Trophoblast cell (in vitro differentiated cells and primary cell): ENCODE data around the gene KIF19.
"Not testable (repeated sequence)": the region's sequence is repeated elsewhere in the genome, so short reads cannot be mapped to it uniquely, and the experiment has no call there.

Experiments used
- DNase-seq, 2 donors: peaks; one replicate each; pipeline ENCODE4 v3.0.0-alpha.2; 2016
- H2AFZ ChIP-seq: 2 replicates; pipeline ENCODE4 v1.6.1; 2013; ENCODE audit warnings: low read length, moderate library complexity, mild to moderate bottlenecking; ENCODE audit not compliant: insufficient read depth, poor library complexity
- H2AK5ac ChIP-seq: 2 replicates; pipeline ENCODE4 v1.6.1; 2013; ENCODE audit warnings: mild to moderate bottlenecking, low read length
- H2BK120ac ChIP-seq: 2 replicates; pipeline ENCODE4 v1.6.1; 2013; ENCODE audit warnings: low read length, mild to moderate bottlenecking, moderate library complexity; ENCODE audit not compliant: insufficient read depth, poor library complexity
- H2BK12ac ChIP-seq: 2 replicates; pipeline ENCODE4 v1.6.1; 2013; ENCODE audit warnings: mild to moderate bottlenecking, low read length, moderate library complexity
- H2BK5ac ChIP-seq: 2 replicates; pipeline ENCODE4 v1.6.1; 2013; ENCODE audit warnings: low read length, low read depth, moderate library complexity, mild to moderate bottlenecking; ENCODE audit not compliant: poor library complexity
- H3K14ac ChIP-seq: 2 replicates; pipeline ENCODE4 v1.6.1; 2013; ENCODE audit warnings: mild to moderate bottlenecking, low read length
- H3K18ac ChIP-seq: 2 replicates; pipeline ENCODE4 v1.6.1; 2013; ENCODE audit warnings: mild to moderate bottlenecking, low read length
- H3K23ac ChIP-seq: 2 replicates; pipeline ENCODE4 v1.6.1; 2013; ENCODE audit warnings: low read length
- H3K27ac ChIP-seq: 2 replicates; pipeline ENCODE4 v1.5.1; 2013; ENCODE audit warnings: low read depth, mild to moderate bottlenecking, inconsistent platforms, low read length, moderate library complexity
- H3K27me3 ChIP-seq: 2 replicates; pipeline ENCODE4 v1.6.1; 2013; ENCODE audit warnings: inconsistent platforms, mild to moderate bottlenecking, low read length, moderate library complexity; ENCODE audit not compliant: insufficient read depth
- H3K36me3 ChIP-seq, 2 experiments: 1 replicate in 1 of 2; 2 replicates in 1 of 2; pipeline ENCODE4 v1.6.1; 2013; ENCODE audit warnings: low read length in 2 of 2, mild to moderate bottlenecking in 2 of 2, moderate library complexity in 1 of 2; ENCODE audit not compliant: insufficient read depth in 2 of 2, control insufficient read depth in 1 of 2
- H3K4ac ChIP-seq: 2 replicates; pipeline ENCODE4 v1.6.1; 2013; ENCODE audit warnings: low read depth, mild to moderate bottlenecking, low read length, moderate library complexity
- H3K4me1 ChIP-seq, 2 experiments: 1 replicate in 1 of 2; 2 replicates in 1 of 2; pipeline ENCODE4 v1.6.1; 2013; ENCODE audit warnings: low read length in 2 of 2, mild to moderate bottlenecking in 2 of 2, moderate library complexity in 1 of 2; ENCODE audit not compliant: insufficient read depth in 2 of 2, control insufficient read depth in 1 of 2
- H3K4me2 ChIP-seq: 2 replicates; pipeline ENCODE4 v1.6.1; 2013; ENCODE audit warnings: inconsistent platforms, mild to moderate bottlenecking, low read length, moderate library complexity
- H3K4me3 ChIP-seq: 2 replicates; pipeline ENCODE4 v1.5.1; 2013; ENCODE audit warnings: mild to moderate bottlenecking, low read depth, low read length, inconsistent platforms
- H3K79me1 ChIP-seq: one replicate; pipeline ENCODE4 v1.6.1; 2013; ENCODE audit warnings: low read length
- H3K79me2 ChIP-seq: 2 replicates; pipeline ENCODE4 v1.6.1; 2013; ENCODE audit warnings: low read length, mild to moderate bottlenecking; ENCODE audit not compliant: control insufficient read depth, insufficient read depth, poor library complexity
- H3K9ac ChIP-seq: 2 replicates; pipeline ENCODE4 v1.6.1; 2013; ENCODE audit warnings: mild to moderate bottlenecking, low read length
- H3K9me3 ChIP-seq: 2 replicates; pipeline ENCODE4 v1.6.1; 2013; ENCODE audit warnings: low read depth, mild to moderate bottlenecking, control low read depth, inconsistent platforms, low read length; ENCODE audit not compliant: insufficient read depth
- H4K12ac ChIP-seq: 2 replicates; pipeline ENCODE4 v1.6.1; 2013; ENCODE audit warnings: low read depth, mild to moderate bottlenecking, low read length, moderate library complexity
- H4K8ac ChIP-seq: 2 replicates; pipeline ENCODE4 v1.6.1; 2013; ENCODE audit warnings: low read depth, mild to moderate bottlenecking, low read length, moderate library complexity
- H4K91ac ChIP-seq: one replicate; pipeline ENCODE4 v1.6.1; 2013; ENCODE audit warnings: low read depth, mild to moderate bottlenecking, low read length, moderate library complexity
- WGBS: extraction: QIAGEN DNeasy Blood & Tissue Kit; methylation state at CpG from one replicate; pipeline ENCODE4 v1.1.7; 2013; ENCODE audit warnings: missing lambda C conversion rate; ENCODE audit not compliant: insufficient read length, insufficient coverage; ENCODE audit errors: extremely low coverage; 5-methylcytosine and 5-hydroxymethylcytosine counted together

KIF19 gene

DNA sequence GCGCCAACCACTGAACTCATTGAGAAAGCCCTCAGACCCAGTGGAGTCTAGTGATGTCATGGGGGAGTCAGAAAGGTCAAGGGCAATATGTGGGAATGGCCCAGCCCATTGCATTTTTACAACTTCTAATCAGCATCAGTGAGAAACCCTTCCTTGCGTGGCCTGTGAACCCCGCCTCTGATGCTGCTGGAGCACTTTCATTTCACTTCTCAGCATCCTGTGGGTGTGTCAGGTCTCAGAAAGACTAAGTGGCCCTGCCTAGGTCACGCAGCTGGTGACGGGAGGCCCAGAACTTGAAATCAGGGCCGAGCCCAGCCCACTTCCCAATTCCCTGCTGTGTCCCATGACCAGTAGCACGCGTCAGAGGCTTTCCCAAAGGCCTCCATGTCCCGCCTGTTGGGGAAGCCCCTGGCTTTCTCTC is 45.9 kb upstream of the KIF19 start:
- H3K79me1 ChIP-seq: no peaks in the 10 kb centered on the region
- H2BK12ac ChIP-seq: no peak overlapping the region
- no peak overlapping the region for H3K14ac ChIP-seq
- H3K23ac ChIP-seq: no peak overlapping the region
- peaks cover 3% of the 10 kb centered on the region for H3K9me3 ChIP-seq
- no peak overlapping the region for H2BK120ac ChIP-seq
- H3K27ac ChIP-seq: no peak overlapping the region
- H3K18ac ChIP-seq: no peak overlapping the region
- H4K12ac ChIP-seq: no peak overlapping the region
- H3K4me1 ChIP-seq: no peaks in the 10 kb centered on the region
- H3K4ac ChIP-seq: no peak overlapping the region
- no peak overlapping the region for H3K9ac ChIP-seq
- H3K27me3 ChIP-seq: no peaks in the 10 kb centered on the region
- no CpG with 5 or more reads among the region's 9 CpGs for WGBS
- no peaks in the 10 kb centered on the region for H3K36me3 ChIP-seq
- H4K8ac ChIP-seq: no peak overlapping the region
- H3K4me3 ChIP-seq: no peak overlapping the region
- H3K79me2 ChIP-seq: no peaks in the 10 kb centered on the region
- no peak overlapping the region for H2BK5ac ChIP-seq
- H4K91ac ChIP-seq: no peak overlapping the region
- peak; percentile 7 to 24 for DNase-seq
- H3K4me2 ChIP-seq: no peak overlapping the region
- no peak overlapping the region for H2AK5ac ChIP-seq
- H2AFZ ChIP-seq: no peak overlapping the region

DNA sequence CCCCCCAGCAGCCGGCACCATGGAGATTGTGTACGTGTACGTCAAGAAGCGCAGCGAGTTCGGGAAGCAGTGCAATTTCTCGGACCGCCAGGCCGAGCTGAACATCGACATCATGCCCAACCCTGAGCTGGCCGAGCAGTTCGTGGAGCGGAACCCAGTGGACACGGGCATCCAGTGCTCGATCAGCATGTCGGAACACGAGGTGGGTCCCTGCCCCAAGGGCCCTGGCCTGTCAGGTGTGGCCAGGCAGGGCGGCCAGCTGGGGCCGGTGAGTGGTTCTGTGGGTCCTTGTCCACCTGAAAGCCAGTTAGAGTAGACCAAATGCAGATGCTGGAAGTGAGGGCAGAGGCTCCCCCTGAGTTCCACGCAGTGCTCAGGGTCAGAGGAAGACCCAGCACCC is 44.2 kb upstream of the KIF19 start:
- Histone ChIP-seq H3K9me3 (peaks cover 3% of the 10 kb centered on the region), H3K9ac (no peak overlapping the region), H3K4me2 (no peak overlapping the region), H3K14ac (no peak overlapping the region), H3K79me2 (no peaks in the 10 kb centered on the region), H2AK5ac (no peak overlapping the region), H4K91ac (no peak overlapping the region), H3K4me3 (no peak overlapping the region), H3K18ac (no peak overlapping the region), H4K12ac (no peak overlapping the region), H3K4me1 (no peaks in the 10 kb centered on the region), H3K79me1 (no peaks in the 10 kb centered on the region), H2BK12ac (no peak overlapping the region), H3K23ac (no peak overlapping the region), H3K27me3 (no peaks in the 10 kb centered on the region), H3K36me3 (no peaks in the 10 kb centered on the region), H2BK120ac (no peak overlapping the region), H2BK5ac (no peak overlapping the region), H4K8ac (no peak overlapping the region), H3K4ac (no peak overlapping the region), H2AFZ (no peak overlapping the region), H3K27ac (no peak overlapping the region)
- no CpG with 5 or more reads among the region's 20 CpGs for WGBS
- no peak for DNase-seq

DNA sequence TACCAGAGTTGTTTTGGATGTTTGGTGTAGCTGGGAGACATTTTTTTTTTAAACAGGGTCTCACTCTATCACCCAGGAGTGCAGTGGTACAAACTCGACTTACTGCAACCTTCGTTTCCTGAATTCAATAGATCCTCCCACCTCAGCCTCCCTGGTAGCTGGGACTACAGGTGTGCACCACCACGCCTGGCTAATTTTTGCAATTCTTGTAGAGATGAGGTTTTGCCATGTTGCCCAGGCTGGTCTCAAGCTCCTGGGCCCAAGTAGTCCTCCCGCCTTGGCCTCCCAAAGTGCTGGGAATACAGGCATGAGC is 43.8 kb upstream of the KIF19 start:
- H2BK5ac ChIP-seq, H2AFZ ChIP-seq, H3K9ac ChIP-seq, H4K91ac ChIP-seq, H3K4me1 ChIP-seq, H3K27ac ChIP-seq, H2AK5ac ChIP-seq, H3K4ac ChIP-seq, H3K18ac ChIP-seq, H3K4me2 ChIP-seq, H3K36me3 ChIP-seq, H3K79me2 ChIP-seq, H4K8ac ChIP-seq, H3K9me3 ChIP-seq, H3K79me1 ChIP-seq, H3K27me3 ChIP-seq, H2BK120ac ChIP-seq, H4K12ac ChIP-seq, H3K14ac ChIP-seq, H3K4me3 ChIP-seq, DNase-seq, H2BK12ac ChIP-seq, H3K23ac ChIP-seq: not testable (repeated sequence)
- WGBS: no CpG with 5 or more reads among the region's 4 CpGs

DNA sequence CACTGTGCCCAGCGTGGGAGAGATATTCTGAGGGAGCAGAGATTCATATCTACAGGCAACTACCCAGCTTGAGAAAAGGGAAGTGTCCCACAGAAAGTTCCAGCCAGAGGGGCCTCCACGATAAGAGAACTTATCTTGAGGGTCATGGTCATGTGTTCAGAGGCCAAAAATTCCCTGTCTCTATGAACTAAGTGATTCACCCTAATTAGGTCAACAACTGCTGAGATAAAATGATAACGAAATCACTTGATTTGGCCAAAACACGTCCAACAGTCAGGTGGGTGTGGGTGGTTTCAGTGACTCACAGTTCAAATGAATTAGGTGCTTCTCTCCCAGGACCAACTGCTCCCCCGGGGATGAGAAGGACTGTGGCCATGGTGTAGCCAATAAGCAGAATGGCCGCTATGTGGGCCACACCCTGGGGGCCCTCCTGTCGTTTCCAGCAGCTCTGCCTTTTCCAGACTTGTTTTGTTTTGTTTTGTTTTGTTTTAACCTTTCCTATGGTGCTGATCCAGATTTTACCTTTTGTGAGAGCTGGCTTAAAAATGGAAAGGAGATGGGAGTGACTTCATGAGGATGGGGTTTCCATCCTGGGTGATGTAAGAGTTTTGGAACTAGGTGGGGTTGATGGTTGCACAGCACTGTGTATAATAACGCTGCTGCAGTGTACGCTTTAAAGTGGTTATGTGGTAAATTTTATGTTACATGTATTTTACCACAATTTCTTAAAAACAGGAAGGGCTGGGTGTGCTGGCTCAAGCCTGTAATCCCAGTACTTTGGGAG is 43.2 kb upstream of the KIF19 start:
- H3K36me3 ChIP-seq: no peaks in the 10 kb centered on the region
- no peaks in the 10 kb centered on the region for H3K79me2 ChIP-seq
- no peak overlapping the region for H2AFZ ChIP-seq
- H3K4me1 ChIP-seq: no peaks in the 10 kb centered on the region
- no CpG with 5 or more reads among the region's 9 CpGs for whole genome bisulfite sequencing
- H3K18ac ChIP-seq: no peak overlapping the region
- H3K23ac ChIP-seq: no peak overlapping the region
- H3K9me3 ChIP-seq: peaks cover 3% of the 10 kb centered on the region
- no peak overlapping the region for H4K91ac ChIP-seq
- no peak overlapping the region for H3K4me3 ChIP-seq
- H3K9ac ChIP-seq: no peak overlapping the region
- no peak overlapping the region for H4K12ac ChIP-seq
- peak in 1 of 2 donors; percentile 23 for DNase-seq
- no peaks in the 10 kb centered on the region for H3K27me3 ChIP-seq
- H3K14ac ChIP-seq: no peak overlapping the region
- H3K4ac ChIP-seq: no peak overlapping the region
- no peak overlapping the region for H2AK5ac ChIP-seq
- no peak overlapping the region for H4K8ac ChIP-seq
- no peak overlapping the region for H2BK5ac ChIP-seq
- H3K4me2 ChIP-seq: no peak overlapping the region
- no peak overlapping the region for H2BK120ac ChIP-seq
- no peak overlapping the region for H3K27ac ChIP-seq
- H2BK12ac ChIP-seq: no peak overlapping the region
- no peaks in the 10 kb centered on the region for H3K79me1 ChIP-seq
